Hematopoietic multipotent progenitor cell treated with erythropoietin and hydrocortisone succinate and interleukin-3 and kit ligand, for 4 days (in vitro differentiated cells): Measurements from ENCODE around the gene KNDC1.
"Not testable (repeated sequence)": the region's sequence is repeated elsewhere in the genome, so short reads cannot be mapped to it uniquely, and the experiment has no call there.

Experiments
- DNase-seq: peaks from one replicate; pipeline ENCODE4 v3.0.0-alpha.2; 2015

KNDC1 gene

DNA sequence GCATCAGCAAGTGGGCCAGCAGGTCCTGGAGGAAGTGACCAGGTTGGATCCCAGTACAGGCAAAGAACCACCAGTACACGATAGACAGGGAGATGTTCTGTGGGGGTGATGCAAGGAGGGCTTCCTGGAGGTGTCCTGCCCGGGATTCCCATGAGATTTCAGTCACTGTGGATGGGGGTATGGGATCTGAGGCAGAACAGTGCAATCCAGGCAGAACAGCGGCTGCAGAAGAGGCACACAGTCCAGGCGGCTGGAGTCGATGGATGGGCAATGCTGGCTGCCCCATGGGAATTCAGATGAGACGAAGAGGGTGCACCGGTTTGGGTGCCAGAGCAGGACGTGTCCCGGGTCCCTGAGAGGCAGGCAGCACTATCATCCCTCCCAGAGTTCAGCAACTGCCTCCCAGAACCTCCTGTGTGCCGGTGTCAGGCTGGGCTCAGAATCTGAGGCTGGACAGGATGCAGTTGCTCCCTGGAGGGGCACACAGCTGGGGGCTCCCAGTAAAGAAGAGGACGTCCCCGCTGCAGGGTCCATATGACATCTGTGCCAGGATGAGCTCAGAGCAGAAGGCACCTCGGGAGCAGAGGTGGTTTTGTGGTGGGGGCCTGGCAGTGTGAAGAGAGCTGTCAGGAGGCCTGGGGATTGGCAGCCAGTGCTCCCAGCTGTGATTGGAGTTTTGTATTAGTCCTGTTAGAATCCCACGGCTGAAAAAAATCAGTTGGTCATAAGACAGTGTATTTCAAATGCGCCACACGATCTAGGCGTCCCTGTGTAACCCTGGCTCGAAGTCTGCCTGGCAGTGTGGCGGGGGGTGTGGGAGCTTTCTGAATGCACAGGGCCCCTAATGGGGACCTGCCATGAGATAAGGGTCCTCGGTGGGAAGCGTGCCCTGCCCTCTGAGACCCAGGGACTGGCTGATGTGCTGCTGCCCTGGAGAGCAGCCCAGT lies 3.2 kb downstream of the KNDC1 start:
- no peak for DNase-seq

DNA sequence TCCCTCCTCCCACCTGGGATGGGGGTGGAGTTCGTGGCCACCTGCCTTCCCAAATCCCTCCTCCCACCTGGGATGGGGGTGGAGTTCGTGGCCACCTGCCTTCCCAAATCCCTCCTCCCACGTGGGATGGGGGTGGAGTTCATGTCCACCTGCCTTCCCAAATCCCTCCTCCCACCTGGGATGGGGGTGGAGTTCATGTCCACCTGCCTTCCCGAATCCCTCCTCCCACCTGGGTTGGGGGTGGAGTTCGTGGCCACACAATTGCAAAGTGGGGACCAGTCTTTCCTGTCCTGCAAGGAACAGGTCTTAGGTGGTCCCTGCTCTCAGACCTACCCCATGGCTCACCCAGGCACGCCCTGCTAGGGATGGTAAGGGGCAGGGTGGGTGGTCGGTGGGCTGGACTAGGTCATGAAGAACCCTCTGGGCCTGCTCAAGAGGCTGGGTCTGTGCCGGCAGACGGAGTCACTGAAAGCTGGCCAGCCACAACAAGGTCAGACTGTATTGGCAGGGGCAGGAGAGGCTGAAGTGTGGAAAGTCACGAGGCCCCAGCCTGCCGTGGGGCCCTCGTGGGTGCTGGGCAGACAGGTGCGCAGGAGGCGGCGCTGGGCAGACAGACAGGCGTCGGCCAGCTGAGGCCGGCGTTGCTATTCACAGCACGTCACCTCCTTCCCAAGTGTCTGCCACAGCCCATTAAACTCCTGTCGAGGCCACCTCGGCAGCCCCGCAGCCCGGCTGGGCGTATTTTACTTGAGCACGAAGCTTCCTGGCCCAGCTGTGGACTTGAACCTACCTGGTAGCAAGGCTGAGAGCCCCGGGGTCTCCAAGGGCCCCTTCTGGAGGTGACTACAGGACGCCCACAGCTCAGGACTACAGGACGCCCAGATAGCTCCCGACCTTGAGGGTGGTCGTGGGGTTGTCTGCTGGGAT lies 4.1 kb downstream of the KNDC1 start:
- no peak for DNase-seq

DNA sequence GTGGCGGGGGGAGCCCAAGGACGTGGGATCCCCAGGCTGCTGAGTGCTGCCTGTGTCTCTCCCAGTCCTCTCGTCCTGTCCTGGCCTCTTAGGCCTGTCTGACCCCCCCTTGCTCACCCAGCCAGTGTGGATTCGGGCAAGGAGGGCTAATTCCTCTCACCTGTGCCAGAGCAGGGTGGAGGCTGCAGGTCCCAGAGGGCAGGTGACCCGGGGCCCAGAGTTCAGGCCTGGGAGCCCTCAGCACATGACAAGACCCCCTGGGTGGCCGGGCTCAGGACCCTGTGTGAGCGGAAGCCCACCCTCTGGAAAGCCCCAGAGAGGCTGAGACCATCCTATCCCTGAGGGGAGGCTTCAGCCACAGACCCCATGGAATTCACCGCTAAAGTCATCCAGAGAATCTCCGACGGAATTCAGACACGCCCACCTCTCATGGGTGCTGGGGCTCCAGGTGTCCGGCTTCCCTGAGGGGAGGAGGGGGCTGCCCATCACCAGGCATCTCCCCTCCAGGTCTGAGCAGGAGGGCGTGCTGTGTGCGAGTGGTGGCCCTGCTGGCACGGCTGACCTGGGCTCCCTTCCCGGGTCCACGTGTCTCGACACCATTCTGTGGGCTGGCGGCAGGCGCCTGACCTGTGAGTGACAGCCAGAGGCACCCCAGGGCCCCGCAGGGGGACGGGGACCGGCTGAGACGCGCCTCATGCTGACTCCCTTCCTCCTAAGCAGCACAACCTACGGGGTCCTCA lies 5.0 kb downstream of the KNDC1 start:
- no peak for DNase-seq

DNA sequence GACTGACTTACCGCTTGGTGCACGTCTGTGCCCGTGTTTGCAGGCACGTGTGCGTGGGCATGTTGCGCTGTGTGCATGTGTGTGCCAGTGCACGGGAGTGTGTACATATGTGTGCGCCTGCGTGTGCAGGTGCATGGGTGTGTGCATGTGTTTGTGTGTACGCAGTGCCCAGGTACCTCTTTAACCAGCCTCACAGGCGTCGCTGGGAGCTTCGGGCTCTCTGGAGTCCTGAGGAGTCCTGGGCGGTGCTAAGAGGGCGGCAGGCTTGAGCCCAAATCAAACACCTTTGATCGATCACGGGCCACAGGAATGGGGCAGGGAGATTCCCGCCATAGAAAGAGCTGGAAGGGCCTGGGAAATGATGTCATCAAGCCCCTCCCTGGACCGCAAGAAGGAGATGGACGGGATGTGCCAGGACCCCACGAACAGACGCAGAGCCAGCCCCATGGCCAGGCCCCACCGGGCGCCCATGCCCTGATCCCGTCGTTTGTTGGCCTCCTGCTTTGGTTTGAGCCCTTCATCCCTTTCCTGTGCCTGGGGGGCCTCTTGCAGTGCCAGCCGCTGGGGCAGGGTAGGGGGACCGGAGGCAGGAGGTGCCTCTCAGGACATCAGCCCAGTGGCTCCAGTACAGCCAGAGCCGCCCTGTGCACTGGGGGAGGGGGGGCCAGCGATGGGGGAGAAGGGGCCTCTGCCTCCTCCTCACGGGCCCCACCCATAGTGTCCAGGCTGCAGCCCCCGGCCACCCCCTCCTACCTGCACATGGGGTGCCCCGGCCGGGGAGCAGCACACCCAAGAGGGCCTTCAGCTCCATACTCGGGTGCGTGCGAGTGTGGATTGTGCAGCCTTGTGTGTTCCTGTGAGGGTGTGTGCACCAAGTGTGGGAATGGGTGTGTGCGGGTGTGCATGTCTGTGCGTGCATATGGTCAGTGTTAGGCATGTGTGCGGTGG lies 5.8 kb downstream of the KNDC1 start:
- no peak for DNase-seq

DNA sequence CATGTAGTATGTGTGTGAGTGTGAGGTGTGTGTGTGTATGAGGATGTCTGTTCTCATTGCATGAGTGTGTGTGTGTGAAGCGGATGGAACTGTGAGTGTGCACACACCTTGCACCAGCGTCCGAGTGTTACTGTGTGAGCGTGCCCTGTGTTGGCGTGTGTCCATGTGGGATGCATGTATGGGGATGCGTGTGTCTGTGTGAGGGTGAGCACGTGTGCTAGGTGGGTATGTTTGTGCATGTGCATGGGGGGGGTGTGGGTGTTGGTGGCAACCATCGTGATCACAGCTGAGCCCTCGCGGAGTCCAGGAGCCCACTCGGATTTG lies 6.4 kb downstream of the KNDC1 start:
- DNase-seq, result no peak

DNA sequence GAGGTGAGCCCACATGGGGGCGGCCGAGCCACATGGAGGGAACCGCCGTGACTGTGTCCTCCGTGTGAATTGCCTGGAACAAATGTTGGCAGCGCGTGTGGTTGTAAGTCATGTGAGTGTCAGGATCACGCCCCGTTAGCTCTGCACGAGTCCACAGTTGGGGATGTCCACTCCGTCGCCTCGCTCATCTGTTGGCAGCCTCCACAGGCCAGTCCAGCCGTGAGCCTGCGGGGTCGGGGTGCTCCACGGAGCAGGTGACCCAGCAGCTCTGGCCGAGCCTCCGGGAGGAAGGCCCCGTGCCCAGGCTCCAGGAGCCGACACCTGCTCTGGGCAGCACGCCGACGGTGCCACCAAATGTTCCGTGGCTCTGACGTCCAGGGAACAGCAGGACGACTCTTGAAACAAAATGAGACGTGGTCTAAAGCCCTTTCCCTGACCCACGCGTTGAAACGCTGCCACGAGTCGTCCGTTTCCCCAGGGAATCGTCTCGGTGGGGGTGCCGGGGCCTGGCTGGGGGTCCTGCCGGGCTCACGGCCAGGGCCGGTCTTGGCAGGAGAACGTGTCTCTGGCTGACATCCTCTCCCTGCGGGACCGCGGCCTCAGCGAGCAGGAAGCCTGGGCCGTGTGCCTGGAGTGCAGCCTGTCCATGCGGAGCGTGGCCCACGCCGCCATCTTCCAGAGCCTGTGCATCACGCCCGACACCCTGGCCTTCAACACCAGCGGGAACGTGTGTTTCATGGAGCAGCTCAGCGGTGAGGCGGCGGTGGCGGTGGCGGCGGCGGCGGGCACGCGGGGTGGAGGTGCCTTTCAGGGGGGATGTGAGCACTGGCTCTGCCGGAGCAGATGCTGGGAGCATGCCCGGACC lies 7.0 kb downstream of the KNDC1 start:
- no peak for DNase-seq

DNA sequence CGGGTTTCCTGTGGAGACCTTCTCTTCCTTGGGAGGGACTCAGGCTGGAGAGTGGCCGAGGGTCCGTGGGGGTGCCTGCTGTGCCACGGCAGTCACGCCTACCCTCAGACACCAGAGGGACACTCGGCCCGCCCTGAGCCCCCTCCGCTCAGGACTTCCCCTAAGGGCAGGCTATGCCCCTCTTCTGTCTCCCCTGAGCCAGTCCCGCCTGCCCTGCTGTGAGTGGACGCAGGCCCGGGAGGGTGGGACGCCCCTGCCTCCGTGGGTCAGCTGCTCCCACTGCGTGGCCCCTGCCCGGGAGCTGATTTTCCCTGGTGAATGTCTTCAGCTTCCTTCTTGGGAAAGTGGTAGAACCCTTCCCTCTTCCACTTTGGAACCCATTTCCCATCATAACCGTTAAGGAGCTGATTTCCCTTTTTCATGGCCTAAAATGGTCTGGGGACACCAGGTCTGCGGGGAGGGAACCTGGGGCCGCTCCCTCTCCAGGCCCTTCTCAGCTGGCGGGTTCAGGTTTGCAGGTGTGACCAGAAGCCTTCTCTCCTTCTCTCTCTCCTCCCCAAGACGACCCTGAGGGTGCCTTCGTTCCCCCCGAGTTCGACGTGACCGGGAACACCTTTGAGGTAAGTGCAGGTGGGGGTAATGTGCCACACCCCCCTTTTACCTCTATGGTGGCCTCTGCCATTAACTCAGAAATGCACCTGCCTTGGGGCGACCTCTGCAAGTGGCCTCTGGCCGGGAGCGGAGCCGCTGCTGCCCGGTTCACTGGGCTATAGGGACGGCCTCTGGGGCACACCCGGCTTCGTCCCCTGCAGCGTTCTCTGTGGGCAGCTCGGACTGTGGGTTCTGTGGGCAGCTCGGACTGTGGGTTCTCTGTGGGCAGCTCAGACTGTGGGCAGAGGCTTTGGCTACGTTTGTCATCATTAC lies 7.9 kb downstream of the KNDC1 start:
- DNase-seq, result no peak

DNA sequence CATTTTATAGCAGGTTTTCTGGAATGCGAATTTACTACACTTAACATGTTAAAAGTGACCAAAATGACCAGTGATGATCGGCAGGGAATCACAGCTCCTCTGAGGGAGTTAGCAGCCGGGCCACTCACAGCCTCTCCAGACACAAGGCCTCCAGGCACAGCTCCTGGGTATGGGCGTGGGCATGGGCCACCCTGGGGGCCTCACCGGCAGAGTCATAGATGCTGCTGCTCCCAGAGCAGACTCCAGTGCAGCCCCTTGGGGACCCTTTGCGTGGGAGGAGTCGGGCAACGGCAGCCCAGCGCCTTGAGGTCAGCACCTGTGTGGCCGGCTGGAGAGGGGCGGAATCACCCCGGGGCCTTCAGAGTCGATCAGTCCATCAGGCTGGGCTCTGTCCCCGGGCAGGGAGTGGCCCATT lies 8.6 kb downstream of the KNDC1 start:
- no peak for DNase-seq

DNA sequence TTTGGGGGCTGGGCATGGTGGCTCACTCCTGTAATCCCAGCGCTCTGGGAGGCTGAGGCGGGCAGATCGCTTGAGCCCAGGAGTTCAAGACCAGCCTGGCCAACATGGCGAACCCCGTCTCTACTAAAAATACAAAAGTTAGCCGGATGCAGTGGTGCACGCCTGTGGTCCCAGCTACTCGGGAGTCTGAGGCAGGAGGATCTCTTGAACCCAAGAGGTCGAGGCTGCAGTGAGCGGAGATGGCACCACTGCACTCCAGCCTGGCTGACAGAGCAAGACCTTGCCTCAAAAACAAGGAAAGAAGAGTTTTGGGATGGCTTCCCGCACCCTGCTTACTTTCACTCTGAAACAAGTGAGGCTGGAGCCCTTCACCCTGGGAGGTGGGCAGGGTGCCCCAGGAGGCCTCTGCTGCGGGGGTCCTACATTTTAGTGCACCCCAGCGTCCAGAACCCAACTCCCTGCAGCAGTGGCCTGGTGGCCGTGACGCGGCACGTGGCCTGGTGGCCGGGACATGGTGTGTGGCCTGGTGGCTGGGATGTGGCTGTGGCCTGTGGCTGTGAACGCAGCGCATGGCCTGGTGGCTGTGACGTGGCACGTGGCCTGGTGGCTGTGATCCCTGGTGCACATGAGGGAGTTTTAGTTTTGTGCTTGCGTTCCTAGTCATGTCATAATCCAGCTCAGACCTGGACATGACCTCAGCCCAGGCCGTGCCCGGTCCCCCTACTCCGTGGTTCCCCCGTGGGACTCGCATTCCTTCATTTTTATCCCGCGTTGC lies 9.3 kb downstream of the KNDC1 start:
- no peak for DNase-seq

DNA sequence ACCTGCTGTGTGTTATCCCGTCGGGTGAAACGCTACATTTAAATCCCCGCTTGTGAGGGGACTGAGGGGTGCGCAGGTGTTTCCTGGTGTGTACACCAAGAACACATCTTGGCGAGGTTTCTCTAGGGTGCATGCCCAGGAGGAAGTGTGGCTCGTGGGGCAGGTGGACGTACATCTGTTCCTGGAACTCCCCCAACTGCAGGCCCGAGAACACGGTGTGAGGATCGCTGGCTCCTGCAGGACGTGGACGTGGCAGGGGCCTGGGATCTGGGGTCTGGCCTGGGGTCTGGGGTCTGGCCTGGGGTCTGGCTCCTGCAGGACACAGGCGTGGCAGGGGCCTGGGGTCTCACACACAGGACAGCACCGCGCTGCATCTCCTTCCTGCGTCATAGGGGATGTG lies 10.1 kb downstream of the KNDC1 start:
- DNase-seq, result no peak

DNA sequence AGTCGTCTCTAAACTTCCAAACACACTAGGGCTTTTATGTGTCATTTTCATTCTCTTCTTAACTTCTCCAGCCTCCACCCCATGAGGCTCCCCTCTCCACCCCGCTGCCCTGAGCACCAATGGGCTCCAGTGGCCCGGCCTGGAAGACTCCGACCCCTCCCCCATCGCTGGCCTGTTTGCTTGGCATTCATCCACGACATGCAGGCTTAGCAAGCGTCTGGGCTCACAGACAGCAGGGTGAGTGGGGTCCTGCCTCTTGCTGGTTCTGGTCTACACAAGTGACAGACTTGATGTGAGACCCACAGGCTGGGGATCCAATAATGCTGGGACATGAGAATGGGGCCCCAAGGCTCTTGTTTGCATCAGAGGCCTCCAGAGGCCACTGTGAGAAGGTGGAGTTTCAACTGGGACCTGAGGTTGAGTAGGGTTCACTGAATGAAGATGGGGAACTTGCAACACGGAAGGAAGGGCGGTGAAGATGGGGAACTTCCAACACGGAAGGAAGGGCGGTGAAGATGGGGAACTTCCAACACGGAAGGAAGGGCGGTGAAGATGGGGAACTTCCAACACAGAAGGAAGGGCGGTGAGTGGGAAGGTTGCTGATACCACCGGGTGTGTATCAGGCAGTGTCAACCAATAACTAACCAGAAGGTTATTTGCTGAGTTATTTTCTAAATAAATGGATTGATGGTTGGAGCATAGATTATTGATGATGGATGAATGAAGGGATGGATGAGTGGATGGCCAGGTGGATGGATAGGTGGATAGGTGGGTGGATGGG lies 14.0 kb downstream of the KNDC1 start:
- DNase-seq, result no peak

DNA sequence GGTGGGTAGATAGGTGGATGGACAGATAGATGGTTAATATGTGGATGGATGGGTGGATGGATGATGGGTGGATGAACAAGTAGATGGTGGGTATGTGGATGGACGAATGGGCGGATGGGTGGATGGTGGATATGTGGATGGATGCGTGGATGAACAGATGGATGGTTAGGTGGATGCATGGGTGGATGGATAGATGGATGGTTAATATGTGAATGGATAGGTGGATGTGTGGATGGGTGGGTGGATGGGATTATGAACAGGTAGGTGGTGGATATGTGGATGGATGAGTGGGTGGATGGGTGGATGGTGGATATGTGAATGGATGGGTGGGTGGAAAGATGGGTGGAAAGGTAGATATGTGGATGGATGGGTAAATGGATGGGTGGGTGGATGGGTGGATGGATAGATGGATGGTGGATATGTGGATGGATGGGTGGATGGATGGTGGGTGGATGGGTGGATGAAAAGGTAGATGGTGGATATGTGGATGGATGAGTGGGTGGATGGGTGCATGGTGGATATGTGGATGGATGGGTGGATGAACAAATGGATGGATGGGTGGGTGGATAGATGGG lies 14.8 kb downstream of the KNDC1 start:
- DNase-seq, result no peak

DNA sequence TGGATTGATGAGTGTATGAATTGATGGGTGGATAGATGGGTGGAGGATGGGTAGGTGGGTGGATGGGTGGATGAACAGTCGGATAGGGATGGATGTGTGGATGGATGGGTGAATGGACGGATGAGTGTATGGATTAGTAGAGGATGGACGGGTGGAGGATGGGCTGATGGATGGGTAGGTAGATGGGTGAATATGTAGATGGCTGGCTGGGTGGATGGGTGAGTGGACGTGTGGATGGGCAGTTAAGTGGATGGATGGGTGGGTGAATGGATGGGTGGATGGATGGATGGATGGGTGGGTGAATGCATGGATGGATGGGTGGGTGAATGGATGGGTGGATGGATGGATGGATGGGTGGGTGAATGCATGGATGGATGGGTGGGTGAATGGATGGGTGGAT lies 15.6 kb downstream of the KNDC1 start:
- not testable (repeated sequence) for DNase-seq

DNA sequence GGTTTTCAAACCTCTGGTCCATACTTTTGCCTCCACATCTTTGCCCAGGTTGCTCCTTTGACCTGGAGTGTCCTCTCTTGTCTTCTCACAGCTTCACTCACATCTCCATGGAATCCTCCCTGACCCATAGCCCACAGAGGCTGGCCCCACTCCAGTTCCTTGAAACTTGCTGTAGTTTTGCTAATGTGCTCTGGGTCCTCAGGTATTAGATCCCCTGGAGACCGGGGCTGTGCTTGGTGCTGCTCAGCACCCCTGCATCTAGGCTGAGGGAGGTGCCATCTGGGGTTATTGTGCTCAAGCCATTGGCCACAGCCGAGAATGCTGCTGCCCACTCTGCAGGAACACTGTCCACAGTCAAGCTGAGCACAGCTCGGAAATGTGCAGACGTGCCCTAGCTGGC lies 16.5 kb downstream of the KNDC1 start:
- no peak for DNase-seq

DNA sequence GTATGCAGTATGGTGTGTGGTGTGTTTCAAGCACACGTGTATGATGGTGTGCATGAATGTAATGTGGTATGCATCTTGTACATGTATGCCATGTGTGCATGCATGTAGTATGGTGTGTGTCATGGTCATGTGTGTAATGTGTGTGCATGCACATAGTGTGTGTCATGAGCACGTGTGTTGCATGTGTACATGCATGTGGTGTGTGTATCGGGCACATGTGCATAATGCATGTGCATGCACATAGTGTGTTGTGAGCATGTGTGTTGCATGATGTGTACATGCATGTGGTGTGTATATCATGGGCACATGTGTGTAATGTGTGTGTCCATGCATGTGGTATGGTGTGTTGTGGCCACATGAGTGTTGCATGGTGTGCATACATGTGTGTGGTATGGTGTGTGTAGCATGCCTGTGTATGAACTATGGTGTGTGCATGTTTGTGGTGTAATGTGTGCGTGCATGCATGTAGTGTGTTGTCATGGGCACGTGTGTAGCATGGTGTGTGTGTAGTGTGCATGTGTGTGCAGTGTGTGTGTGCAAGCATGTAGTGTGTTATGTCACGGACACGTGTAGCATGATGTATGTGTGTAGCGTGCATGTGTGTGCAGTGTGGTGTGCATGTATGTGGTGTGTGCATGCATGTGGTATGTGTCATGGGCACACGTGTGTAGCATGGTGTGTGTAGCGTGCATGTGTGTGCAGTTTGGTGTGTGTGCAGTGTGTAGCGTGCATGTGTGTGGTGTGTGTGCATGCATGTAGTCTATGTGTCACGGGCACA lies 17.6 kb downstream of the KNDC1 start:
- DNase-seq, result no peak

DNA sequence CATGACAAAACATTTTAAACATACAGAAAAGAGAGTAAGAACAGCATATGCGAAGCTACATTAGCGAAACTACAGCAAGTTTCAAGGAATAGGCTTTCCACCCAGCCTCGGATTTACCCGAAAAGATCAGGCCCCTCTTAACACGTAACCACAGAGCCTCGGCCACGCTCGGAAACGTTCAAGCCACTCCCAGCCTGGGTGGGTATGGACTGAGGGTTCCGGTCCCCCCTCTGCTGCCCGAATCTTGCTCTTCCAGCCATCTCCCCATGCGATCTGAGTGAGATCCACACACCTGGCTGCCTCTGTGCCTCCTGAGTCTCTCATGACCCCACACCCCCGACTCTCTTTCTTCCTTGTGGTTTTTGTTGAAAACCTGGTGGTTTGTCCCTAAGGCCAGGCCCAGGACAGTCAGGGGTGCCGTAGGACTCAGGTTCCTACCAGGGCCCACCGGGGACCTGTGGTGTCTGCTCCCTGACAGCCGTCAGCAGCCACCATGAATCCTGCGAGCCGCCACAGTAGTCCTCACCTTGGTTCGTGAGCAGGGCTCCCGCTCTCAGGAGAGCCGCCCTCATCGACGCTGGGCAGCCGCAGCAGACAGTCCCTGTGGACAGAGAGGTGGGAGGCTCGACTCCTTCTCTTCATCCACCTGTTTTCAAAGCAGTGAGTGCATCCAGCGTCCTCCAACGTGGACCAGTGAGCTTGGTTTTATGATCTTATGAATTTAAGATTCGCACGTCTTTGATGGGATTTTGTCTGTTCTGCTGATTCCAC lies 18.5 kb downstream of the KNDC1 start:
- no peak for DNase-seq
